Cardiac fibroblast (primary cell): ENCODE results near the gene RASGRP3.

Source experiments
- DNase-seq, 2 donors: peaks; one replicate each; pipeline versions ENCODE4 v3.0.0 to v3.0.0-alpha.2; 2010; ENCODE audit warnings: low read depth in 2 of 2
- H3K4me3 ChIP-seq, 2 donors: replicated peaks in 1 of 2; 1 replicate in 1 of 2; 2 replicates in 1 of 2; pipeline ENCODE4 v1.5.1; 2011; ENCODE audit warnings: low read depth in 2 of 2, low read length in 2 of 2, mild to moderate bottlenecking in 2 of 2, moderate library complexity in 1 of 2
- CTCF ChIP-seq: IDR thresholded peaks from one replicate; pipeline ENCODE4 v1.5.1; 2011; ENCODE audit warnings: low read depth, mild to moderate bottlenecking, low read length, inconsistent platforms

The RASGRP3 gene

GRCh38 chr2:33518929-33519328 is 42.5 kb downstream of the RASGRP3 start:
- DNase-seq, result peak in 1 of 2 donors; percentile 67
- H3K4me3 ChIP-seq, result no peak overlapping the region
- TF ChIP-seq CTCF, result no peak

GRCh38 chr2:33521791-33522281 is 45.4 kb downstream of the RASGRP3 start:
- peak; percentile 50 to 88 for DNase-seq
- no peak overlapping the region for H3K4me3 ChIP-seq
- no peak for TF ChIP-seq CTCF

- H3K4me3 ChIP-seq, result no peak overlapping the region
- no peak for DNase-seq
- no peak for TF ChIP-seq CTCF
These were observed 46.1 kb downstream of the RASGRP3 start for GRCh38 chr2:33522576-33522975.

GRCh38 chr2:33525666-33526065 is 49.2 kb downstream of the RASGRP3 start:
- no peak for DNase-seq
- H3K4me3 ChIP-seq, result no peak overlapping the region
- no peak for TF ChIP-seq CTCF

- no peak overlapping the region for H3K4me3 ChIP-seq
- TF ChIP-seq CTCF, result no peak
- DNase-seq, result peak; percentile 31 to 33
These were observed 49.7 kb downstream of the RASGRP3 start for GRCh38 chr2:33526132-33526531.

GRCh38 chr2:33526921-33527320 is 50.5 kb downstream of the RASGRP3 start:
- no peak overlapping the region for H3K4me3 ChIP-seq
- no peak for TF ChIP-seq CTCF
- no peak for DNase-seq

GRCh38 chr2:33528441-33528950 is 52.0 kb downstream of the RASGRP3 start:
- H3K4me3 ChIP-seq, result no peak overlapping the region
- no peak for TF ChIP-seq CTCF
- DNase-seq, result no peak
